GM12892 (cell line): ENCODE results near the gene ZNF438.

Experiments used
- POLR2A ChIP-seq: IDR thresholded peaks from 2 replicates; pipeline ENCODE4 v1.6.1; 2011; ENCODE audit warnings: low read depth, low read length, control low read depth
- POLR2AphosphoS5 ChIP-seq: IDR thresholded peaks from 2 replicates; pipeline ENCODE4 v1.6.1; 2011; ENCODE audit warnings: low read depth, low read length, control low read depth
- TAF1 ChIP-seq: IDR thresholded peaks from 2 replicates; pipeline ENCODE4 v1.6.1; 2011; ENCODE audit warnings: low read depth, mild to moderate bottlenecking, control low read depth, low read length, borderline replicate concordance

DNA sequence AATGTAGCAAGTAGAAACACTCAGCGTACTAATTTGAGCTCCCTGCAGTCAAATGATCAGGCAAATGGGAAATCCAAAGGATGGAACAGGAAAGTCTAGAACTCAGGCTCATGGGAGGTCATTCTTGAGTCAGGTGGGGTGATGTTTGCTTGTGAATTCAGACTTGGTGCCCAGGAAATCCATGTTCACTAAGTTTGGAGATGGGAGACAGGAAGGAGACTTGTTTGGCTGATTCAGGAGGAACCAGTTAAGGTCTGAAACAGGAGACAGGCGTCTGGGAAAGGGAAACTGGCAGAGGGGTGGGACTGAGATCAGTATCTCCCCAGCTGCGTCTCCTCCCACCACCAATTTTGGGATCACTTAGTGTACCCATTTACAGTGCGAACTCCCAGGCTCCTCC is 38.4 kb upstream of the ZNF438 start:
- TF ChIP-seq POLR2A (no peak), POLR2AphosphoS5 (no peak), TAF1 (no peak)
